Embryonic facial prominence (tissue), 1 donor: ENCODE measurements around the gene FZR1.
"Not testable (repeated sequence)": the region's sequence is repeated elsewhere in the genome, so short reads cannot be mapped to it uniquely, and the experiment has no call there.

Source experiments
- DNase-seq: peaks from one replicate; pipeline ENCODE4 v3.0.0-alpha.2; 2016; ENCODE audit errors: extremely low spot score

FZR1 gene

GRCh38 chr19:3545669-3546034 lies 39.5 kb downstream of the FZR1 start:
- DNase-seq, result no peak

- no peak for DNase-seq
Observed at GRCh38 chr19:3546119-3546518, 40.0 kb downstream of the FZR1 start.

- DNase-seq, result no peak
Observed at GRCh38 chr19:3547301-3547731, 41.2 kb downstream of the FZR1 start.

GRCh38 chr19:3547767-3548282 lies 41.7 kb downstream of the FZR1 start:
- DNase-seq, result no peak

GRCh38 chr19:3548606-3549005 lies 42.5 kb downstream of the FZR1 start:
- no peak for DNase-seq

GRCh38 chr19:3549816-3550215 lies 43.7 kb downstream of the FZR1 start:
- no peak for DNase-seq

- DNase-seq, result no peak
Observed at GRCh38 chr19:3550947-3551791, 45.1 kb downstream of the FZR1 start.

- no peak for DNase-seq
Observed at GRCh38 chr19:3551792-3552095, 45.6 kb downstream of the FZR1 start.

GRCh38 chr19:3554254-3555083 lies 48.4 kb downstream of the FZR1 start:
- no peak for DNase-seq

GRCh38 chr19:3555653-3556422 lies 49.7 kb downstream of the FZR1 start:
- DNase-seq, result no peak

- DNase-seq, result no peak
Observed at GRCh38 chr19:3556423-3556977, 50.4 kb downstream of the FZR1 start.

- no peak for DNase-seq
Observed at GRCh38 chr19:3556978-3557460, 50.9 kb downstream of the FZR1 start.

GRCh38 chr19:3557461-3558248 lies 51.5 kb downstream of the FZR1 start, which contains the start of gene MFSD12:
MFSD12 (minus strand) TSS chr19:3557586; CDS start chr19:3557403, 183 bp downstream.
- peak; percentile 83 for DNase-seq

- DNase-seq, result no peak
Observed at GRCh38 chr19:3563709-3564524, 57.8 kb downstream of the FZR1 start.

- no peak for DNase-seq
Observed at GRCh38 chr19:3565139-3565538, 59.0 kb downstream of the FZR1 start.

GRCh38 chr19:3570042-3570441 lies 63.9 kb downstream of the FZR1 start:
- not testable (repeated sequence) for DNase-seq

GRCh38 chr19:3570606-3571011 lies 64.5 kb downstream of the FZR1 start:
- DNase-seq, result no peak

- DNase-seq, result peak; percentile 98
Observed at GRCh38 chr19:3572132-3572854, 66.2 kb downstream of the FZR1 start.

- no peak for DNase-seq
Observed at GRCh38 chr19:3572855-3573161, 66.7 kb downstream of the FZR1 start, which contains the start of gene HMG20B. HMG20B (plus strand) TSS chr19:3572944; CDS start chr19:3573310, 366 bp downstream.
